HUES48 (cell line): ENCODE data around the gene UTS2R.
"Not testable (repeated sequence)": the region's sequence is repeated elsewhere in the genome, so short reads cannot be mapped to it uniquely, and the experiment has no call there.

Experiments
- H3K27ac ChIP-seq: one replicate; pipeline ENCODE4 v1.7.0; 2013; ENCODE audit warnings: low read depth, low read length, inconsistent platforms
- H3K27me3 ChIP-seq: 2 replicates; pipeline ENCODE4 v1.6.1; 2013; ENCODE audit warnings: mild to moderate bottlenecking, low read length; ENCODE audit not compliant: control insufficient read depth, insufficient read depth
- H3K36me3 ChIP-seq: 2 replicates; pipeline ENCODE4 v1.6.1; 2013; ENCODE audit warnings: low read length; ENCODE audit not compliant: control insufficient read depth, insufficient read depth
- H3K4me1 ChIP-seq: 2 replicates; pipeline ENCODE4 v1.6.1; 2013; ENCODE audit warnings: mild to moderate bottlenecking, low read length; ENCODE audit not compliant: control insufficient read depth, insufficient read depth
- H3K4me3 ChIP-seq: 2 replicates; pipeline ENCODE4 v1.5.1; 2013; ENCODE audit warnings: mild to moderate bottlenecking, low read depth, low read length
- H3K9ac ChIP-seq: 2 replicates; pipeline ENCODE4 v1.6.1; 2013; ENCODE audit warnings: mild to moderate bottlenecking, low read depth, low read length, moderate library complexity
- H3K9me3 ChIP-seq: 2 replicates; pipeline ENCODE4 v1.6.1; 2013; ENCODE audit warnings: low read length; ENCODE audit not compliant: control insufficient read depth, insufficient read depth

The UTS2R gene

DNA sequence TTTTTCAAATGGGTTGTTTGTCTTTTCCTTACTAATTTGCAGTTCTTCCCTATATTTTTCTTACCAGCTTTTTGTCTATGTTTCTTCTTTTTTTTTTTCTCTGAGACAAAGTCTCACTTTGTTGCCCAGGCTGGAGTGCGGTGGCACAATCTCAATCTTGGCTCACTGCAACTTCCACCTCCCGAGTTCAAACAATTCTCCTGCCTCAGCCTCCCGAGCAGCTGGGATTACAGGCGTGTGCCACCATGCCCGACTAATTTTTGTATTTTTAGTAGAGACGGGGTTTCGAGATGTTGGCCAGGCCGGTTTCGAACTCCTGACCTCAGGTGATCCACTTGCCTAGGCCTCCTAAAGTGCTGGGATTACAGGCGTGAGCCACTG is 1.5 kb downstream of the UTS2R start:
- H3K27ac ChIP-seq, H3K9ac ChIP-seq, H3K4me3 ChIP-seq, H3K4me1 ChIP-seq, H3K36me3 ChIP-seq, H3K9me3 ChIP-seq: not testable (repeated sequence)
- peaks cover 64% of the 10 kb centered on the region for H3K27me3 ChIP-seq

DNA sequence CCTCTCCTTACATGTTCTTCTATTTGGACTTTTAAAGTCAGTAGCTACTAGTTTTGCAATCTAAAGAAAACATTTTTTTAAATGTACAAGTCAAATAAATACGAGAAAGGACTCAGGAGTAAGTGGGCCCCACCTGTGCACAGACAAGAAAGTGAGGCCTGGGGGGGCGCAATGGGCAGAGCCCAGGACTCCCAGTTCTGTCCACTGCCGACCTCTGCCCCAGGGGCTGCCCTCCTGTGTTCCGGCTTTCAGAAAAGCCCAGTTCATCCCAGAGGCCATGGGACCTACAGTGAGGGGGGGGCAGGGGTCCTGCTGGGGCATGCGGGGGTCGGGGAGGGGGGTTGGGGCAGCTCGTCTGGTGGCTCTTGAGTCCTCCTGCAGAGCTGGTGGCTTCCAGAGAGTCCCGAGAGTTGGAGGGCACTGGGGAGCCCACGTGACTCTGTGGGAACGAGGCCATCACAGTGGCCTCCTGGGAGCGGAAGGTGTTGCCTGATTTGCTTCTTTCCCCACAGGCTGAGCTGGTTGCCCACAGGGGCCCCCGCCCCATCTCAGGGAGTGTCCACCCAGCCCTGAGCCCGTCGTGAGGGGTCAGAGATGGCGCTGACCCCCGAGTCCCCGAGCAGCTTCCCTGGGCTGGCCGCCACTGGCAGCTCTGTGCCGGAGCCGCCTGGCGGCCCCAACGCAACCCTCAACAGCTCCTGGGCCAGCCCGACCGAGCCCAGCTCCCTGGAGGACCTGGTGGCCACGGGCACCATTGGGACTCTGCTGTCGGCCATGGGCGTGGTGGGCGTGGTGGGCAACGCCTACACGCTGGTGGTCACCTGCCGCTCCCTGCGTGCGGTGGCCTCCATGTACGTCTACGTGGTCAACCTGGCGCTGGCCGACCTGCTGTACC is 2.4 kb downstream of the UTS2R start:
- Histone ChIP-seq H3K27me3 (peaks cover 64% of the 10 kb centered on the region), H3K9me3 (no peaks in the 10 kb centered on the region), H3K27ac (no peak overlapping the region), H3K9ac (no peak overlapping the region), H3K4me1 (no peaks in the 10 kb centered on the region), H3K36me3 (no peaks in the 10 kb centered on the region), H3K4me3 (no peak overlapping the region)

DNA sequence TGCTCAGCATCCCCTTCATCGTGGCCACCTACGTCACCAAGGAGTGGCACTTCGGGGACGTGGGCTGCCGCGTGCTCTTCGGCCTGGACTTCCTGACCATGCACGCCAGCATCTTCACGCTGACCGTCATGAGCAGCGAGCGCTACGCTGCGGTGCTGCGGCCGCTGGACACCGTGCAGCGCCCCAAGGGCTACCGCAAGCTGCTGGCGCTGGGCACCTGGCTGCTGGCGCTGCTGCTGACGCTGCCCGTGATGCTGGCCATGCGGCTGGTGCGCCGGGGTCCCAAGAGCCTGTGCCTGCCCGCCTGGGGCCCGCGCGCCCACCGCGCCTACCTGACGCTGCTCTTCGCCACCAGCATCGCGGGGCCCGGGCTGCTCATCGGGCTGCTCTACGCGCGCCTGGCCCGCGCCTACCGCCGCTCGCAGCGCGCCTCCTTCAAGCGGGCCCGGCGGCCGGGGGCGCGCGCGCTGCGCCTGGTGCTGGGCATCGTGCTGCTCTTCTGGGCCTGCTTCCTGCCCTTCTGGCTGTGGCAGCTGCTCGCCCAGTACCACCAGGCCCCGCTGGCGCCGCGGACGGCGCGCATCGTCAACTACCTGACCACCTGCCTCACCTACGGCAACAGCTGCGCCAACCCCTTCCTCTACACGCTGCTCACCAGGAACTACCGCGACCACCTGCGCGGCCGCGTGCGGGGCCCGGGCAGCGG is 3.2 kb downstream of the UTS2R start:
- no peaks in the 10 kb centered on the region for H3K9me3 ChIP-seq
- H3K4me1 ChIP-seq, result no peaks in the 10 kb centered on the region
- H3K36me3 ChIP-seq, result no peaks in the 10 kb centered on the region
- H3K27me3 ChIP-seq, result peaks cover 59% of the 10 kb centered on the region
- H3K4me3 ChIP-seq, result no peak overlapping the region
- no peak overlapping the region for H3K27ac ChIP-seq
- H3K9ac ChIP-seq, result no peak overlapping the region

DNA sequence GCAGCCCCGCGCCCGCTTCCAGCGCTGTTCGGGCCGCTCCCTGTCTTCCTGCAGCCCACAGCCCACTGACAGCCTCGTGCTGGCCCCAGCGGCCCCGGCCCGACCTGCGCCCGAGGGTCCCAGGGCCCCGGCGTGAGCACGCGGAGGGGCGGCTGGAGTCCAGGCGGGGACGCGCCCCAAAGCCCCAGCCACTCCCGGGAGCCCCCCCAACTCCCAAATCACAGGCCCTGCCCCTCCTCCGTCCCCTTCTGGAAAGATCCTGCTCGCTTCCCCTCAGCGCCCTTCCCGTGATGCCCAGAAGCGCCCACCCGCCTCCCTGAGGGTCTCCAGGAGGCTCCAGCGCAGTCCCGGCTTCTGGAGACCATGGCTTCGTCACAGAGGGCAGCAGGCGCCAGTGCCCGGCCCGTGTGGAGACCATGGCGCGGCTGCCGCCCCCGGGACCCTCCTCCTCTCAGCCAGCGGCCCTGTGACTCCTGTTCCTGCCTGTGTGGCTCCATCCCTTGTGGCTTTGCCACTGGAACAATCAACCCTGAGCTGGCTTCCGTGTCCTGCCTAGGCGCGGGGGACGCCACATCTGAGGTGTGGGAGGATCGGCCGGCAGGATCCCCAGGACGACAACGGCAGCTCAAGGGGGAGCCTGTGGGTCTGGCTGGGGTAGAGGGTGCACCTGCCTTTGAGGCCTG is 3.9 kb downstream of the UTS2R start:
- Histone ChIP-seq H3K4me3 (no peak overlapping the region), H3K27me3 (peaks cover 53% of the 10 kb centered on the region), H3K36me3 (no peaks in the 10 kb centered on the region), H3K9me3 (no peaks in the 10 kb centered on the region), H3K27ac (no peak overlapping the region), H3K4me1 (no peaks in the 10 kb centered on the region), H3K9ac (no peak overlapping the region)

GRCh38 chr17:82376042-82376730 is 4.6 kb downstream of the UTS2R start:
- H3K36me3 ChIP-seq, result no peaks in the 10 kb centered on the region
- H3K9me3 ChIP-seq, result no peaks in the 10 kb centered on the region
- H3K9ac ChIP-seq, result no peak overlapping the region
- H3K4me1 ChIP-seq, result no peaks in the 10 kb centered on the region
- H3K27me3 ChIP-seq, result peaks cover 47% of the 10 kb centered on the region
- H3K27ac ChIP-seq, result no peak overlapping the region
- no peak overlapping the region for H3K4me3 ChIP-seq

- not testable (repeated sequence) for H3K4me1 ChIP-seq, H3K9me3 ChIP-seq, H3K4me3 ChIP-seq, H3K9ac ChIP-seq, H3K36me3 ChIP-seq, H3K27ac ChIP-seq
- H3K27me3 ChIP-seq, result peaks cover 36% of the 10 kb centered on the region
These were observed 5.7 kb downstream of the UTS2R start for GRCh38 chr17:82377294-82377693.

- no peak overlapping the region for H3K27ac ChIP-seq
- peaks cover 27% of the 10 kb centered on the region for H3K27me3 ChIP-seq
- H3K9ac ChIP-seq, result no peak overlapping the region
- H3K36me3 ChIP-seq, result no peaks in the 10 kb centered on the region
- no peak overlapping the region for H3K4me3 ChIP-seq
- H3K9me3 ChIP-seq, result no peaks in the 10 kb centered on the region
- H3K4me1 ChIP-seq, result no peaks in the 10 kb centered on the region
These were observed 6.6 kb downstream of the UTS2R start for GRCh38 chr17:82377924-82378740.

- H3K27ac ChIP-seq, result no peak overlapping the region
- no peaks in the 10 kb centered on the region for H3K4me1 ChIP-seq
- H3K9me3 ChIP-seq, result no peaks in the 10 kb centered on the region
- H3K9ac ChIP-seq, result no peak overlapping the region
- H3K27me3 ChIP-seq, result peaks cover 22% of the 10 kb centered on the region
- H3K4me3 ChIP-seq, result no peak overlapping the region
- H3K36me3 ChIP-seq, result no peaks in the 10 kb centered on the region
These were observed 7.1 kb downstream of the UTS2R start for GRCh38 chr17:82378741-82379021.

DNA sequence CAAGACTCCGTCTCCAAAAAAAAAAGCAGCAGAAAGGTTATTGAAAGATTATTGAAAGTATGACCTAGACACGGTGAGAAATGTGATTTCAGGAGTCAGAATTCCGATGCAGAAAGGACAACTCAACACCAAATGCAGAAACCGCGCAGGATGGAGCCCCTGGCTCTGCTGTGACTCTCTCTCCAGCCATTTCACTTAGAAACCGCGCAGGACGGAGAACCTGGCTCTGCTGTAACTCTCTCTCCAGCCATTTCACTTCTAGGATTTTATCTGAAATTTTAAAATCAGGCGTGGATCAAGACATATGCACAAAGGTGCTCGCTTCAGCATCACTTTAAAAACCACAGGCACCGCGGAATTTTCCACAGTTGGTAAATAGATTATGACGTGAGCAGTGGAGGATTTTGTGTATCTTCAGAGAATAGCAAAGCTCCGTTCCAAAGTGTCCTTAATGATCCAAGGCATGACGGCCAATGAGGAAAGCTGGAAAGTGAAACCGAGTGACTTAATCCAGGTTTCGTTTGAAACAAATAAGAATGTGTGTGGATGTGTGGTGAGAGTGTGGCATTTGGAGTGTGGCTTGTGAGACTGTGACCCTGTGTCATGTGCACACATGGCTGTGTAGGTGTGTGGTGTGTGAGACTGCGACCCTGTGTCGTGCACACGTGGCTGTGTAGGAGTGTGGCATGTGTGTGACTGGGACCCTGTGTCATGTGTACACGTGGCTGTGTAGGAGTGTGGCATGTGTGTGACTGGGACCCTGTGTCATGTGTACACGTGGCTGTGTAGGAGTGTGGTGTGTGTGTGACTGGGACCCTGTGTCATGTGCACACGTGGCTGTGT is 9.5 kb downstream of the UTS2R start:
- Histone ChIP-seq H3K27me3 (0 out of 2 replicates have a peak, but pooled peaks cover under 1% of the 10 kb centered on the region), H3K27ac (no peak overlapping the region), H3K4me1 (no peaks in the 10 kb centered on the region), H3K4me3 (no peak overlapping the region), H3K9me3 (no peaks in the 10 kb centered on the region), H3K9ac (no peak overlapping the region), H3K36me3 (no peaks in the 10 kb centered on the region)

DNA sequence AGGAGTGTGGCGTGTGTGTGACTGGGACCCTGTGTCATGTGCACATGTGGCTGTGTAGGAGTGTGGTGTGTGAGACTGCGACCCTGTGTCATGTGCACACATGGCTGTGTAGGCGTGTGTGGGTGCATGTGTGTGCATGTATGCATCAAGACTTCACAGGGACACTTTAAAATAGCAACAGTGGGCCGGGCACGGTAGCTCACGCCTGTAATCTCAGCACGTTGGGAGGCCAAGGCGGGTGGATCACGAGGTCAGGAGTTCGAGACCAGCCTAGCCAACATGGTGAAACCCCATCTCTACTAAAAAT is 10.1 kb downstream of the UTS2R start:
- H3K4me1 ChIP-seq, H3K9ac ChIP-seq, H3K4me3 ChIP-seq, H3K27me3 ChIP-seq, H3K9me3 ChIP-seq, H3K27ac ChIP-seq, H3K36me3 ChIP-seq: not testable (repeated sequence)
